ENCODE measurements around the gene DENND1A. TPM values are rescaled to one million over a fixed set of nuclear protein-coding genes. Genes with fewer than 3 reads are reported as not detected.
A peak's percentile ranks its signal among the peaks of the same experiment; 100 is the strongest.
"Not testable (repeated sequence)": the region's sequence is repeated elsewhere in the genome, so short reads cannot be mapped to it uniquely, and the experiment has no call there.

The DENND1A gene
- total RNA-seq, 2 experiments from 2014 or later = 23.7 to 29.5 TPM

- Mint-ChIP-seq H3K9me3 (ENCODE audit: low read depth) (no peaks in the 10 kb centered on the region), H3K27ac (no peak overlapping the region), H3K4me1 (no peaks in the 10 kb centered on the region), H3K4me3 (no peak overlapping the region), H3K27me3 (no peaks in the 10 kb centered on the region), H3K36me3 (ENCODE audit: low read depth) (no peaks in the 10 kb centered on the region)
- DNase-seq = no peak
- ATAC-seq = no peak
- intact Hi-C loops (cut with DNase I, micrococcal nuclease) = loop anchor here in 1 of 2 experiments (10.0 kb wide), 1 partner anchor 644 kb away; no protein-coding TSS in a partner anchor
- POLR2A ChIA-PET = no interaction called here
- CTCF ChIA-PET = interaction anchor here (0.5 to 1.5 kb wide), 5 partner anchors 13 to 1018 kb away, joined by 3 to 6 read pairs (median 3); no protein-coding TSS in a partner anchor
These were observed 528.9 kb downstream of the DENND1A start for GRCh38 chr9:123400926-123401503.

- no peaks in the 10 kb centered on the region for H3K27me3 Mint-ChIP-seq
- ChIA-PET POLR2A (no interaction called here), CTCF (interaction anchor here (0.6 to 1.3 kb wide), 4 partner anchors 11 to 291 kb away, joined by 3 to 4 read pairs (median 3); no protein-coding TSS in a partner anchor)
- no peaks in the 10 kb centered on the region for H3K36me3 Mint-ChIP-seq (ENCODE audit: low read depth)
- H3K4me3 Mint-ChIP-seq = no peak overlapping the region
- H3K27ac Mint-ChIP-seq = no peak overlapping the region
- H3K9me3 Mint-ChIP-seq (ENCODE audit: low read depth) = no peaks in the 10 kb centered on the region
- DNase-seq (peak; percentile 61), ATAC-seq (peak; percentile 51)
- no peaks in the 10 kb centered on the region for H3K4me1 Mint-ChIP-seq
- intact Hi-C loops (cut with DNase I, micrococcal nuclease) = loop anchor here in 1 of 2 experiments (10.0 kb wide), 1 partner anchor 645 kb away; no protein-coding TSS in a partner anchor
These were observed 530.0 kb downstream of the DENND1A start for GRCh38 chr9:123399803-123400378.

GRCh38 chr9:123398938-123399337 lies 531.0 kb downstream of the DENND1A start:
- H3K9me3 Mint-ChIP-seq (ENCODE audit: low read depth); ATAC-seq; H3K27ac Mint-ChIP-seq; H3K36me3 Mint-ChIP-seq (ENCODE audit: low read depth); DNase-seq; H3K4me3 Mint-ChIP-seq; intact Hi-C loops (cut with DNase I, micrococcal nuclease); POLR2A ChIA-PET; H3K27me3 Mint-ChIP-seq; H3K4me1 Mint-ChIP-seq: not testable (repeated sequence)
- CTCF ChIA-PET = interaction anchor here (0.8 to 1.3 kb wide), 2 partner anchors 10 kb away, joined by 3 to 4 read pairs; no protein-coding TSS in a partner anchor

GRCh38 chr9:123397975-123398374 lies 532.0 kb downstream of the DENND1A start:
- ATAC-seq (no peak), DNase-seq (no peak)
- no peak overlapping the region for H3K27ac Mint-ChIP-seq
- CTCF ChIA-PET = no interaction called here
- H3K36me3 Mint-ChIP-seq (ENCODE audit: low read depth) = peaks cover 1% of the 10 kb centered on the region
- no peak overlapping the region for H3K4me3 Mint-ChIP-seq
- peaks cover under 1% of the 10 kb centered on the region for H3K9me3 Mint-ChIP-seq (ENCODE audit: low read depth)
- H3K4me1 Mint-ChIP-seq = no peaks in the 10 kb centered on the region
- POLR2A ChIA-PET = interaction anchor here (0.6 kb wide), 1 partner anchor 18 kb away, joined by 4 read pairs; no protein-coding TSS in a partner anchor
- H3K27me3 Mint-ChIP-seq = no peaks in the 10 kb centered on the region
- intact Hi-C loops (cut with DNase I, micrococcal nuclease) = no loop called here

- POLR2A ChIA-PET = no interaction called here
- Mint-ChIP-seq H3K9me3 (ENCODE audit: low read depth) (peaks cover 2% of the 10 kb centered on the region), H3K4me1 (no peaks in the 10 kb centered on the region), H3K4me3 (no peak overlapping the region), H3K27ac (no peak overlapping the region), H3K27me3 (no peaks in the 10 kb centered on the region), H3K36me3 (ENCODE audit: low read depth) (peaks cover 1% of the 10 kb centered on the region)
- CTCF ChIA-PET = interaction anchor here (1.0 to 1.4 kb wide), 3 partner anchors 8 to 31 kb away, joined by 3 to 4 read pairs (median 3); no protein-coding TSS in a partner anchor
- no peak for DNase-seq
- no peak for ATAC-seq
- intact Hi-C loops (cut with DNase I, micrococcal nuclease) = no loop called here
These were observed 534.0 kb downstream of the DENND1A start for GRCh38 chr9:123395689-123396511.

GRCh38 chr9:123395276-123395688 lies 534.6 kb downstream of the DENND1A start:
- Mint-ChIP-seq H3K4me3 (no peak overlapping the region), H3K4me1 (no peaks in the 10 kb centered on the region), H3K9me3 (ENCODE audit: low read depth) (peaks cover 2% of the 10 kb centered on the region), H3K36me3 (ENCODE audit: low read depth) (peaks cover 1% of the 10 kb centered on the region), H3K27ac (no peak overlapping the region), H3K27me3 (no peaks in the 10 kb centered on the region)
- intact Hi-C loops (cut with DNase I, micrococcal nuclease) = no loop called here
- ATAC-seq (no peak), DNase-seq (no peak)
- POLR2A ChIA-PET = no interaction called here
- CTCF ChIA-PET = interaction anchor here (1.4 kb wide), 1 partner anchor 32 kb away, joined by 3 read pairs; no protein-coding TSS in a partner anchor

- intact Hi-C loops (cut with DNase I, micrococcal nuclease) = no loop called here
- CTCF ChIA-PET = no interaction called here
- Mint-ChIP-seq H3K27ac (no peak overlapping the region), H3K36me3 (ENCODE audit: low read depth) (peaks cover 1% of the 10 kb centered on the region), H3K27me3 (no peaks in the 10 kb centered on the region), H3K4me3 (no peak overlapping the region), H3K9me3 (ENCODE audit: low read depth) (peaks cover 2% of the 10 kb centered on the region), H3K4me1 (no peaks in the 10 kb centered on the region)
- POLR2A ChIA-PET = interaction anchor here (0.7 kb wide), 1 partner anchor 307 kb away, joined by 4 read pairs; no protein-coding TSS in a partner anchor
- ATAC-seq = no peak
- DNase-seq = no peak
These were observed 535.4 kb downstream of the DENND1A start for GRCh38 chr9:123394291-123395235.

- ChIA-PET CTCF (no interaction called here), POLR2A (no interaction called here)
- Mint-ChIP-seq H3K27ac (no peak overlapping the region), H3K4me3 (no peak overlapping the region), H3K36me3 (ENCODE audit: low read depth) (peaks cover 1% of the 10 kb centered on the region), H3K4me1 (no peaks in the 10 kb centered on the region), H3K27me3 (no peaks in the 10 kb centered on the region), H3K9me3 (ENCODE audit: low read depth) (peaks cover 2% of the 10 kb centered on the region)
- DNase-seq (no peak), ATAC-seq (no peak)
- intact Hi-C loops (cut with DNase I, micrococcal nuclease) = no loop called here
These were observed 537.1 kb downstream of the DENND1A start for GRCh38 chr9:123392802-123393201.

GRCh38 chr9:123391946-123392345 lies 538.0 kb downstream of the DENND1A start:
- Mint-ChIP-seq H3K27me3 (no peaks in the 10 kb centered on the region), H3K9me3 (ENCODE audit: low read depth) (peaks cover 2% of the 10 kb centered on the region), H3K4me3 (no peak overlapping the region), H3K36me3 (ENCODE audit: low read depth) (peaks cover 1% of the 10 kb centered on the region), H3K27ac (no peak overlapping the region), H3K4me1 (no peaks in the 10 kb centered on the region)
- DNase-seq (no peak), ATAC-seq (no peak)
- POLR2A ChIA-PET = no interaction called here
- intact Hi-C loops (cut with DNase I, micrococcal nuclease) = no loop called here
- CTCF ChIA-PET = interaction anchor here (0.6 kb wide), 1 partner anchor 790 kb away, joined by 4 read pairs; no protein-coding TSS in a partner anchor

- intact Hi-C loops (cut with DNase I, micrococcal nuclease) = no loop called here
- no peak overlapping the region for H3K27ac Mint-ChIP-seq
- no peaks in the 10 kb centered on the region for H3K27me3 Mint-ChIP-seq
- peaks cover 1% of the 10 kb centered on the region for H3K36me3 Mint-ChIP-seq (ENCODE audit: low read depth)
- no peak for ATAC-seq
- POLR2A ChIA-PET = no interaction called here
- no peaks in the 10 kb centered on the region for H3K4me1 Mint-ChIP-seq
- no peak for DNase-seq
- no peak overlapping the region for H3K4me3 Mint-ChIP-seq
- CTCF ChIA-PET = interaction anchor here (0.6 to 0.7 kb wide), 2 partner anchors 790 to 819 kb away, joined by 4 read pairs; no protein-coding TSS in a partner anchor
- H3K9me3 Mint-ChIP-seq (ENCODE audit: low read depth) = peaks cover 2% of the 10 kb centered on the region
These were observed 538.7 kb downstream of the DENND1A start for GRCh38 chr9:123391233-123391632.

Data from activated CD4-positive, alpha-beta T cell treated with anti-CD3 and anti-CD28 coated beads for 36 hours (primary cell).